ENCODE measurements around the gene THEMIS.
"Not testable (repeated sequence)": the region's sequence is repeated elsewhere in the genome, so short reads cannot be mapped to it uniquely, and the experiment has no call there.

THEMIS gene

DNA sequence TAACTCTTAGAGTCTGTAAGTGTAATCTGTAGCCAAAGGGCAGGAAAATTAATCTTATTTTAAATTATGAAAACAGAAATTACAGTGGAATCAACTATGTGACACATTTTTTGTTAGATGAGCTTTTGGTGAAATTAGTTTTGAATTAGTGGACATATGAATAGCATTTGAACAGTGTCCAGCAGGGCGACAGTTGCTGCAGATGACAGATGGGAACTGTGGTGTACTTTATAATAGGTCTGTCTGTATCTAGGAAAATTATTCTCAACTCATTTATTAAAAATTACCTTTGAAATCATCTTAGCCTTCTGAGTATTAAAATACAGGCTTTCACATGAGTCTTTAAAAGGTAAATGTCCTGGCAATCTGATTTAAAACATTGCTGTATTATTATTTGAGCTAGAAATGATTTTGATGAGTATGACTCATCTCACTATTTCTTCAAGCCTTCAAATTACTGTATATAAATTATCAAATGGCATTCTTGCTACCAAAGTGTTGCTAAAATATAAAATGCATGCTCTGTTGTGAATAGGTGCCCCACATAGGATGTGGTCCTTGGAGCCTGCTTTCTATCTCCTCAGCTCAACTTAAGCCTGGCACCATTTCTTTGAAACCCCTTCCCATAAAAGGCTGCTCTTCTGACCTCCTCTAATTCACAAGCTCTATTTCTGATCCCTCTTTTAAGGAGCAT lies 173.5 kb downstream of the THEMIS start:
- DNase-seq (ENCODE audit: low read depth in 2 of 2), result no peak

GRCh38 chr6:127725821-127726220 lies 175.0 kb downstream of the THEMIS start:
- DNase-seq (ENCODE audit: low read depth in 2 of 2), result no peak

DNA sequence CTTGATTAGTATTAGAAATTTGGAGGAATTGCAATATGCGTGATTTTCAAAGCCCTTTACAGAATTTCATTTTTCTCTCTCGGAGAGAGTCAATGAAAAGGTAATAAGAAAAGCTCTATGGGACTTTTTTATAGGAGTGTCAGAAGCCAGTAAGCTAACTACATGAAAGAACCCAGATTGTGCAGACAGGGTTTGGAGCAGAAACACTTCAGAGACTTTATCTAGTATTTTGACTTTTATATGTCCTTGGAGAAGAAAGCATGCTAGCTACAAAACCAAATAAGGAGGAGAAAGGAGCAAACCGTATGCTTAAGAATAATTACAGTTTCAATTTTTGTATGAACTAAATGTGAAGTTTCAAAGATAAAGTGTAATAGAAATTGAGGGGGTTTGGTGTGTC lies 182.2 kb downstream of the THEMIS start:
- no peak for DNase-seq (ENCODE audit: low read depth in 2 of 2)

DNA sequence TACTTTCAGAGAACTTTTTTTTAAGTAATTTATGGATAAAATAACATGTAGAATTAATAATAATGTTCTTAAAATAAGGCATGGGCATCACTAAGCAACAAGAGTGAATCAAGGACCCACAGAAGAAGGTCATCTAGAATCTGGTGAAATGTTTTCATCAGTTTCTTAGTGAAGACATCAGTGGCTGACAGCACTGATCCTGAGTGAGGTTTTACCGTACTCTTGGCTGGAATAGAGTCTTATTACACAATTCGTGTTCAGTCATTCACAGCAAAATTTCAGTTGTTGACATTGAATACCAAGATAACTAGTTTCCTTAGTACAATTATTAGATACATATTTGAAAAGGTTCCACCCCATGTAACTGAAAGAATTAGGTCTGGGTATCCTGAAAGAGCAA lies 183.5 kb downstream of the THEMIS start:
- DNase-seq (ENCODE audit: low read depth in 2 of 2), result no peak

DNA sequence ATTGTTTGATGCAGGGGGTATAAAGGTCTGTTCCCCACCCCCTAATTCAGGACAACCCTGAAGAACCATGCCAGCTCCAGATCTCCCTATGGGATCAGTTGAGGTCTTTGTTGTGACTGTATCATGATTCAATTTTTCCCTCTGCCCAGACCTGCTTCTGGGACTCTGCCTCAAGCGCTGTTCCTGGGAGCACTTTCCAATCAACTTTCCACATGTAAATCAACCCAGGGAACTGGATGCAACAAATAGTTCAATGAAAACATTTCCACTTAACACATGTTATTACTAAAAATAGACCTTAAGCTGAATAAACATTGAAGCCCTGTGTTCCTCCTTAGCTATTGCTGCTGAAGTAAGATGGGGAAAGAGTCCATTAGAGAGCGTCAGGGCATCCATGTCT lies 184.4 kb downstream of the THEMIS start:
- no peak for DNase-seq (ENCODE audit: low read depth in 2 of 2)

DNA sequence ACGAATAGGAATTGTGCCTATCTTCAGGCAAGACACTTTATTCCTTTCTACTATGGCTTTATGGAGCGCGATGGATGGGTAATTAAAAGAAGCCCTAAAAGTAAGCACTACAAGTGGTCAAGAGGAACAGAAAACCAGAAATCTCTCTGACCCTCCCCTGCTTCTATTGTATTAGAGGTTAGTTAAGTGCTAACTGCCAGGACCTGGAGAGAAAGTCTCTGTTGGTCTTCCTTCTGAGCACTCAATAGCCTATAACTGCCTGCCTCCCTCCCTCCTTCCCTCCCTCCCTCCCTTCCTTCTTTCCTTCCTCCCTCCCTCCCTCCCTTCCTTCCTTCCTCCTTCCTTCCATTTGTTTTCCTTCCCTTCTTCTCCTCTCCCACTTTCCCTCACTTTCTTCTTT lies 190.2 kb downstream of the THEMIS start:
- DNase-seq (ENCODE audit: low read depth in 2 of 2), result no peak

DNA sequence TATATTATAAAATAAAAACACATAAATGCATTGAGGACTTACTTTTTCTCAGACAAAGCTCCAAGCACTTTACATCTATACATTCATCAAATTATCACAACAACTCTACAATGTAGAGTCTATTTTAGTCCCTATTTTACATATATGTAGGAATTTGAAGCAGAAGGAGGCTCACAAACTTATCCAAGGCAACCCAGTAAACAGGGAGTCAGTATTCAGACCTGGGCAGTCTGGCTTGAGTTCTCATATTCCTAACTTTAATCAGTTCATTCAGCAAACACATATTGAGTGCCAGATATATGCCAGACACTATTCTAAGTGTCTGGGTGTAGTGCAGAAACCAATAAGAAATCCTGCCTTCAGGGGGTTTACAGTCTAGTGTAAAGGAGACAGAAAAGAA lies 194.6 kb downstream of the THEMIS start:
- no peak for DNase-seq (ENCODE audit: low read depth in 2 of 2)

DNA sequence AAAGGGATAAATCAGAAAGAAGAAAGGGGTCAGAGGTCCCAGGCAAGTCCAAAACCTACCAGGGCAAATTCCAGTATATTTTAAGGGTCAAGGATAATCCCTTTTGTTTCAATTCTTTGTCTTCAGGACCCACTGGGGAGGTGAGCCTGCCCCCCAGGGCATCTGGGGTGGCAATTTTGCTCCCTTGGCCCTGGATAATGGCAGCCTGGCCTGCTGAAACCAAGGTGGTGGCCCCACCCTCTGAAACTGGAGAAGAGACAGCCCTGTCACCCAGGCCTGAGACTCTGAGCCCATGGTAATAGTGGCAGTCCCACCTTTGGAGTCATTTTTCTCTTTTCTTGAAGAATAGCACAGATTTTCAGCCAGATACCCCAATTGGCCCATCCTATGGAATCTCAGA lies 205.8 kb downstream of the THEMIS start:
- no peak for DNase-seq (ENCODE audit: low read depth in 2 of 2)

GRCh38 chr6:127691146-127691545 lies 209.7 kb downstream of the THEMIS start:
- no peak for DNase-seq (ENCODE audit: low read depth in 2 of 2)

DNA sequence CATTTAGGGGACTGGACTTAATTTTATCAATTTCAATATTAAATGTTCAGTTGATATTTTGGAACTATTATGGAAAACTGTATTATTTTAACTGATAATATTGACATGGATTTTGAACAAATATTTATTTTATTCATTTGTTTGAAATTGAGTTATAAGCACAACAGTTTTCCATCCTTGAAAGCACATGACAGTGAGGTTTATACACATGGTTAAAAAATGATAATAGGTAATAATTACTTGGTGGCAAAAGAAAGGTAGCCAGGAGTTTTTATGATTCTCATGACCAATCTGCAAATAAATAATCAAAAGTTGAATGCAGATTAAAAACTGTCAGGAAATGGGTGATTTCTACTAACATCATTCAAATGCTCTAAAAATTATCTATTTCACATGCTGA lies 210.3 kb downstream of the THEMIS start:
- DNase-seq (ENCODE audit: low read depth in 2 of 2), result no peak

- no peak for DNase-seq (ENCODE audit: low read depth in 2 of 2)
Observed at GRCh38 chr6:127690092-127690491, 210.8 kb downstream of the THEMIS start.

GRCh38 chr6:127687490-127687889 lies 213.4 kb downstream of the THEMIS start:
- not testable (repeated sequence) for DNase-seq (ENCODE audit: low read depth in 2 of 2)

GRCh38 chr6:127686084-127686483 lies 214.8 kb downstream of the THEMIS start:
- DNase-seq (ENCODE audit: low read depth in 2 of 2), result no peak

DNA sequence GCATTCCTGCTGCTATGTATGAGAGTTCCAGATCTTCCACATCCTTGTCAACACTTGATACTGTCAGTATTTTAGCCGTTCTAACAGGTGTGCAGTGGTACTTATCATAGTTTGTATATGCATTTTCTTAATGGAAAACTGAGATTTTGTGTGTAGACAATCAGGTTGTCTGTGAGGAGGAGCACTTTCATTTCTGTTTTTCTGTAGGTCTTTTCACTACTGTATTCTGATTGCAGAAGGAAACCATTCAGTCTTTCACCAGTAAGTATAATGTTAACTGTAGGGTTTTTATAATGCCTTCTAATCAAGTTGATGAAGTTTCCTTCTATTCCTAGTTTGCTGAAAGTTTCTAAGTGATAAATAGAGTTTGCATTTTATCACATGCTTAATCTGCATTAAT lies 216.4 kb downstream of the THEMIS start:
- DNase-seq (ENCODE audit: low read depth in 2 of 2), result no peak
